HCT116 (cell line): ENCODE measurements around the gene SLC12A8. TPM values are rescaled to one million over a fixed set of nuclear protein-coding genes. Genes with fewer than 3 reads are reported as not detected.
A peak's percentile ranks its signal among the peaks of the same experiment; 100 is the strongest.

Source experiments
- ATAC-seq: fragments of 200-7000 bp; cut with Tn5 transposase; 2 replicates; pipeline ENCODE4 v1.9.1; 2020; ENCODE audit warnings: mild to moderate bottlenecking, moderate library complexity
- BruUV-seq: library from RNA; stranded (reverse); fragments of 400-500 nt; replicated peaks from 2 replicates; lab custom pipeline; 2021; lab: Mats Ljungman, UMichigan
- CTCF ChIA-PET: fragments of 300-600 bp; sonication (Branson Sonifier 250); formaldehyde crosslinking; loops from one replicate; lab custom pipeline; 2021; ENCODE audit warnings: antibody characterized with exemption; lab: Charles Lee
- POLR2A ChIA-PET: fragments of 300-600, 350-600 bp; sonication (Branson Sonifier 250); formaldehyde crosslinking; loops from one replicate; lab custom pipeline; 2021; ENCODE audit warnings: antibody characterized with exemption; lab: Charles Lee
- RAD21 ChIA-PET, 2 experiments: fragments of 300-600 bp; sonication (Branson Sonifier 250); formaldehyde crosslinking; loops; one replicate each; lab custom pipeline; 2023; ENCODE audit warnings: low total read pairs in 2 of 2; ENCODE audit not compliant: uncharacterized antibody in 2 of 2, unreplicated experiment in 2 of 2, low non-redundant PET in 1 of 2; lab: Charles Lee
- DNase-seq: peaks from one replicate; pipeline ENCODE4 v3.0.0-alpha.2; 2010; ENCODE audit warnings: low read depth, low spot score
- H2AFZ ChIP-seq: fragments of 200-600 bp; shearing (Covaris generic), sonication (generic); 2 replicates; pipeline ENCODE4 v1.6.1; 2017; ENCODE audit warnings: low read depth, mixed run types, mixed read lengths, antibody characterized with exemption, low read length; ENCODE audit not compliant: poor library complexity, severe bottlenecking
- H3K27ac ChIP-seq: 2 replicates; pipeline ENCODE4 v1.5.1; 2012; ENCODE audit warnings: low read depth, low read length
- H3K27me3 ChIP-seq: fragments of 200-600 bp; sonication (generic); 2 replicates; pipeline ENCODE4 v1.6.1; 2016; ENCODE audit warnings: mixed run types, low read length, mixed read lengths; ENCODE audit not compliant: insufficient read depth
- H3K36me3 ChIP-seq, 2 experiments: fragments of 200-500 bp in 1 of 2; fragments of 200-600 bp in 1 of 2; sonication (Bioruptor generic) in 1 of 2; sonication (generic) in 1 of 2; 2 replicates each; pipeline versions ENCODE4 v1.5.1 to v1.6.1; 2014 to 2016; ENCODE audit warnings: low read length in 2 of 2, inconsistent platforms in 1 of 2, mixed read lengths in 1 of 2, mixed run types in 1 of 2; ENCODE audit not compliant: insufficient read depth in 2 of 2, control insufficient read depth in 1 of 2
- H3K4me1 ChIP-seq, 2 experiments: fragments of 200-600 bp in 1 of 2; sonication (generic) in 1 of 2; 2 replicates each; pipeline versions ENCODE4 v1.5.1 to v1.6.1; 2012 to 2017; ENCODE audit warnings: low read length in 2 of 2, inconsistent platforms in 1 of 2, mild to moderate bottlenecking in 1 of 2, mixed read lengths in 1 of 2, mixed run types in 1 of 2, moderate library complexity in 1 of 2; ENCODE audit not compliant: insufficient read depth in 2 of 2, control insufficient read depth in 1 of 2
- H3K4me2 ChIP-seq: fragments of 200-600 bp; sonication (generic); 2 replicates; pipeline ENCODE4 v1.6.1; 2017; ENCODE audit warnings: mixed run types, low read length, mixed read lengths
- H3K4me3 ChIP-seq, 2 experiments: fragments of 200-600 bp in 1 of 2; sonication (generic) in 1 of 2; replicated peaks in 1 of 2; 2 replicates each; pipeline ENCODE4 v1.5.1; 2011 to 2016; ENCODE audit warnings: low read length in 2 of 2, control low read depth in 1 of 2, low read depth in 1 of 2, mild to moderate bottlenecking in 1 of 2, mixed read lengths in 1 of 2, mixed run types in 1 of 2
- H3K79me2 ChIP-seq: fragments of 200-600 bp; sonication (generic); 2 replicates; pipeline ENCODE4 v1.6.1; 2017; ENCODE audit warnings: mild to moderate bottlenecking, mixed run types, low read length, moderate library complexity, mixed read lengths; ENCODE audit not compliant: insufficient read depth
- H3K9ac ChIP-seq: fragments of 200-600 bp; sonication (generic); 2 replicates; pipeline ENCODE4 v1.6.1; 2016; ENCODE audit warnings: low read length, mixed read lengths
- H3K9me2 ChIP-seq: fragments of 200-600 bp; sonication (generic), shearing (Covaris generic); 2 replicates; pipeline ENCODE4 v1.6.1; 2017; ENCODE audit warnings: mixed run types, mild to moderate bottlenecking, moderate library complexity; ENCODE audit not compliant: insufficient read depth
- H3K9me3 ChIP-seq, 2 experiments: fragments of 200-500 bp in 1 of 2; fragments of 200-600 bp in 1 of 2; sonication (Bioruptor generic) in 1 of 2; sonication (generic) in 1 of 2; 2 replicates each; pipeline ENCODE4 v1.6.1; 2014 to 2017; ENCODE audit warnings: low read length in 2 of 2, mixed read lengths in 2 of 2, inconsistent platforms in 1 of 2, low read depth in 1 of 2, mild to moderate bottlenecking in 1 of 2, mixed run types in 1 of 2, moderate library complexity in 1 of 2; ENCODE audit not compliant: control insufficient read depth in 1 of 2, insufficient read depth in 1 of 2
- H4K20me1 ChIP-seq: fragments of 200-600 bp; sonication (generic), shearing (Covaris generic); 2 replicates; pipeline ENCODE4 v1.6.1; 2017; ENCODE audit warnings: mixed run types, mild to moderate bottlenecking, moderate library complexity; ENCODE audit not compliant: insufficient read depth
- ATF3 ChIP-seq: IDR thresholded peaks from 2 replicates; pipeline ENCODE4 v1.6.1; 2012
- CTCF ChIP-seq, 3 experiments: fragments of 200-600 bp in 1 of 3; sonication (generic) in 1 of 3; IDR thresholded peaks in 2 of 3; conservative IDR thresholded peaks in 1 of 3; 2 replicates each; pipeline ENCODE4 v1.5.1; 2012 to 2017; ENCODE audit warnings: low read depth in 2 of 3, low read length in 2 of 3, antibody characterized with exemption in 1 of 3, borderline replicate concordance in 1 of 3, control low read depth in 1 of 3, mild to moderate bottlenecking in 1 of 3, mixed read lengths in 1 of 3, mixed run types in 1 of 3, moderate library complexity in 1 of 3; ENCODE audit not compliant: insufficient read depth in 1 of 3
- EGR1 ChIP-seq: IDR thresholded peaks from 2 replicates; pipeline ENCODE4 v1.6.1; 2012; ENCODE audit warnings: low read depth
- EZH2 ChIP-seq: fragments of 200-600 bp; sonication (generic); IDR thresholded peaks from 2 replicates; pipeline ENCODE4 v1.6.1; 2017; ENCODE audit warnings: antibody characterized with exemption, mixed run types
- EZH2phosphoT487 ChIP-seq: fragments of 200-600 bp; IDR thresholded peaks from 2 replicates; pipeline ENCODE4 v1.6.1; 2018; ENCODE audit warnings: antibody characterized with exemption, borderline replicate concordance
- MAX ChIP-seq: IDR thresholded peaks from 2 replicates; pipeline ENCODE4 v1.6.1; 2012
- POLR2A ChIP-seq: IDR thresholded peaks from 2 replicates; pipeline ENCODE4 v1.7.0; 2011; ENCODE audit warnings: borderline replicate concordance; ENCODE audit not compliant: insufficient read depth, insufficient read length; ENCODE audit errors: extremely low read depth
- POLR2AphosphoS5 ChIP-seq: IDR thresholded peaks from 2 replicates; pipeline ENCODE4 v1.6.1; 2011; ENCODE audit warnings: mild to moderate bottlenecking, low read depth, low read length, moderate library complexity
- SIN3A ChIP-seq: IDR thresholded peaks from 2 replicates; pipeline ENCODE4 v1.6.1; 2012; ENCODE audit warnings: low read depth
- SP1 ChIP-seq: IDR thresholded peaks from 2 replicates; pipeline ENCODE4 v1.6.1; 2012; ENCODE audit warnings: low read depth
- SRF ChIP-seq: IDR thresholded peaks from 2 replicates; pipeline ENCODE4 v1.6.1; 2012; ENCODE audit warnings: low read depth
- TCF7L2 ChIP-seq: IDR thresholded peaks from 2 replicates; pipeline ENCODE4 v1.7.0; 2011; ENCODE audit warnings: borderline replicate concordance, inconsistent platforms; ENCODE audit not compliant: insufficient read depth, insufficient read length; ENCODE audit errors: extremely low read depth
- YY1 ChIP-seq: IDR thresholded peaks from 2 replicates; pipeline ENCODE4 v1.6.1; 2011; ENCODE audit warnings: low read length, low read depth, moderate library complexity, mild to moderate bottlenecking; ENCODE audit not compliant: insufficient replicate concordance; ENCODE audit errors: extremely low read depth
- ZBTB33 ChIP-seq: IDR thresholded peaks from 2 replicates; pipeline ENCODE4 v1.6.1; 2011; ENCODE audit warnings: mild to moderate bottlenecking, low read length, moderate library complexity; ENCODE audit not compliant: insufficient replicate concordance; ENCODE audit errors: extremely low read depth
- ZFX ChIP-seq: fragments of 450-650 bp; IDR thresholded peaks from 2 replicates; pipeline ENCODE4 v1.6.1; 2017
- ZNF274 ChIP-seq: fragments of 200-500 bp; sonication (Bioruptor generic); IDR thresholded peaks from 2 replicates; pipeline ENCODE4 v1.6.1; 2014; ENCODE audit warnings: mild to moderate bottlenecking, low read depth, low read length, inconsistent platforms
- intact Hi-C: fragments of 100-400 bp; cut with micrococcal nuclease; formaldehyde crosslinking; loops from 2 replicates; pipeline ENCODE4 v1.10.0; 2022
- total RNA-seq: library from RNA; stranded (reverse); gene quantifications from one replicate; pipeline ENCODE4 v1.2.1, GENCODE V29; 2021; ENCODE audit not compliant: unreplicated experiment

SLC12A8 gene
- total RNA-seq, 1 experiment from 2014 or later: 19.9 TPM

GRCh38 chr3:125050488-125051090, 162.0 kb downstream of the SLC12A8 start:
- Histone ChIP-seq H3K4me2 (no peak overlapping the region), H3K9ac (no peak overlapping the region), H3K36me3 (no peaks in the 10 kb centered on the region), H3K79me2 (no peaks in the 10 kb centered on the region), H3K9me2 (no peaks in the 10 kb centered on the region), H2AFZ (no peak overlapping the region), H3K9me3 (no peaks in the 10 kb centered on the region)
- RAD21 ChIA-PET: no interaction called here
- BruUV-seq: no TSS peak
- intact Hi-C loops: no loop called here
- 0 out of 6 replicates have a peak, but pooled peaks of 2 of the 3 experiments have one; percentile 5 to 24 for TF ChIP-seq CTCF (IDR thresholded peaks at IDR 0.05 in 2 of 3, conservative IDR thresholded peaks at IDR 0.05 in 1 of 3; ENCODE audit: borderline replicate concordance in 1 of 3, insufficient read depth in 1 of 3, low read depth in 2 of 3, low read length in 2 of 3)
- TF ChIP-seq POLR2AphosphoS5: no peak
- TF ChIP-seq, all 23 proteins: peak for 1
- Histone ChIP-seq H3K4me3 (no peak overlapping the region), H3K27ac (no peak overlapping the region), H3K4me1 (peaks cover 4 to 20% of the 10 kb centered on the region in 2 experiments; a peak in 3 of 4 replicates), H3K27me3 (peaks cover 5% of the 10 kb centered on the region; the same call in 1 of the 2 replicates), H4K20me1 (no peaks in the 10 kb centered on the region)
- ATAC-seq: no peak
- ChIA-PET POLR2A (no interaction called here), CTCF (no interaction called here)
- no peak for DNase-seq

- Histone ChIP-seq H3K4me1 (peaks cover 0 to 10% of the 10 kb centered on the region in 2 experiments; a peak in 3 of 4 replicates), H3K9me3 (no peaks in the 10 kb centered on the region), H3K27me3 (no peaks in the 10 kb centered on the region; the same call in none of the 2 replicates), H3K27ac (no peak overlapping the region), H3K4me2 (no peak overlapping the region), H3K9ac (no peak overlapping the region), H3K4me3 (no peak overlapping the region), H2AFZ (no peak overlapping the region), H3K9me2 (no peaks in the 10 kb centered on the region), H3K79me2 (no peaks in the 10 kb centered on the region), H3K36me3 (no peaks in the 10 kb centered on the region), H4K20me1 (no peaks in the 10 kb centered on the region)
- POLR2A ChIA-PET: no interaction called here
- ATAC-seq (no peak), DNase-seq (no peak)
- intact Hi-C loops: no loop called here
- RAD21 ChIA-PET: no interaction called here
- no TSS peak for BruUV-seq
- CTCF ChIA-PET: no interaction called here
- no peak for TF ChIP-seq SRF
- no peak for TF ChIP-seq ATF3
- no peak for TF ChIP-seq SP1
- TF ChIP-seq MAX: no peak
- no peak for TF ChIP-seq EGR1
- TF ChIP-seq EZH2: no peak
- TF ChIP-seq YY1: no peak
- TF ChIP-seq ZNF274: no peak
- TF ChIP-seq ZBTB33: no peak
- TF ChIP-seq EZH2phosphoT487: no peak
- no peak for TF ChIP-seq POLR2AphosphoS5
- TF ChIP-seq ZFX: no peak
- no peak for TF ChIP-seq SIN3A
- no peak for TF ChIP-seq TCF7L2
- no peak for TF ChIP-seq POLR2A
Measured at GRCh38 chr3:125048282-125048681, 164.3 kb downstream of the SLC12A8 start.
